Measurements from ENCODE around the gene IL3.

Gene IL3

GRCh38 chr5:132103332-132103951 is 43.0 kb downstream of the IL3 start:
- TF ChIP-seq, protein P1, sequence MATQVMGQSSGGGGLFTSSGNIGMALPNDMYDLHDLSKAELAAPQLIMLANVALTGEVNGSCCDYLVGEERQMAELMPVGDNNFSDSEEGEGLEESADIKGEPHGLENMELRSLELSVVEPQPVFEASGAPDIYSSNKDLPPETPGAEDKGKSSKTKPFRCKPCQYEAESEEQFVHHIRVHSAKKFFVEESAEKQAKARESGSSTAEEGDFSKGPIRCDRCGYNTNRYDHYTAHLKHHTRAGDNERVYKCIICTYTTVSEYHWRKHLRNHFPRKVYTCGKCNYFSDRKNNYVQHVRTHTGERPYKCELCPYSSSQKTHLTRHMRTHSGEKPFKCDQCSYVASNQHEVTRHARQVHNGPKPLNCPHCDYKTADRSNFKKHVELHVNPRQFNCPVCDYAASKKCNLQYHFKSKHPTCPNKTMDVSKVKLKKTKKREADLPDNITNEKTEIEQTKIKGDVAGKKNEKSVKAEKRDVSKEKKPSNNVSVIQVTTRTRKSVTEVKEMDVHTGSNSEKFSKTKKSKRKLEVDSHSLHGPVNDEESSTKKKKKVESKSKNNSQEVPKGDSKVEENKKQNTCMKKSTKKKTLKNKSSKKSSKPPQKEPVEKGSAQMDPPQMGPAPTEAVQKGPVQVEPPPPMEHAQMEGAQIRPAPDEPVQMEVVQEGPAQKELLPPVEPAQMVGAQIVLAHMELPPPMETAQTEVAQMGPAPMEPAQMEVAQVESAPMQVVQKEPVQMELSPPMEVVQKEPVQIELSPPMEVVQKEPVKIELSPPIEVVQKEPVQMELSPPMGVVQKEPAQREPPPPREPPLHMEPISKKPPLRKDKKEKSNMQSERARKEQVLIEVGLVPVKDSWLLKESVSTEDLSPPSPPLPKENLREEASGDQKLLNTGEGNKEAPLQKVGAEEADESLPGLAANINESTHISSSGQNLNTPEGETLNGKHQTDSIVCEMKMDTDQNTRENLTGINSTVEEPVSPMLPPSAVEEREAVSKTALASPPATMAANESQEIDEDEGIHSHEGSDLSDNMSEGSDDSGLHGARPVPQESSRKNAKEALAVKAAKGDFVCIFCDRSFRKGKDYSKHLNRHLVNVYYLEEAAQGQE (IDR thresholded peaks at IDR 0.05; ENCODE audit: insufficient replicate concordance, low read depth) = no peak
- peak; percentile 50; the same call in 1 of the 2 replicates for TF ChIP-seq SPI1 (IDR thresholded peaks at IDR 0.05; ENCODE audit: borderline replicate concordance, low read depth)
- H3K4me3 ChIP-seq (replicated peaks; ENCODE audit: insufficient read depth, low read length) = no peak overlapping the region
- H3K27ac ChIP-seq (replicated peaks) = no peak overlapping the region
- DNase-seq (ENCODE audit: low read depth in 1 of 2, low spot score in 1 of 2) = peak; percentile 25 to 37
- no peaks in the 10 kb centered on the region for H3K27me3 ChIP-seq (ENCODE audit: insufficient read depth, poor library complexity, severe bottlenecking)

GRCh38 chr5:132103969-132104391 is 43.5 kb downstream of the IL3 start:
- no peak overlapping the region for H3K4me3 ChIP-seq (replicated peaks; ENCODE audit: insufficient read depth, low read length)
- no peak overlapping the region for H3K27ac ChIP-seq (replicated peaks)
- no peak for TF ChIP-seq POLR2AphosphoS5 (IDR thresholded peaks at IDR 0.05; ENCODE audit: low read depth)
- TF ChIP-seq, protein P2, sequence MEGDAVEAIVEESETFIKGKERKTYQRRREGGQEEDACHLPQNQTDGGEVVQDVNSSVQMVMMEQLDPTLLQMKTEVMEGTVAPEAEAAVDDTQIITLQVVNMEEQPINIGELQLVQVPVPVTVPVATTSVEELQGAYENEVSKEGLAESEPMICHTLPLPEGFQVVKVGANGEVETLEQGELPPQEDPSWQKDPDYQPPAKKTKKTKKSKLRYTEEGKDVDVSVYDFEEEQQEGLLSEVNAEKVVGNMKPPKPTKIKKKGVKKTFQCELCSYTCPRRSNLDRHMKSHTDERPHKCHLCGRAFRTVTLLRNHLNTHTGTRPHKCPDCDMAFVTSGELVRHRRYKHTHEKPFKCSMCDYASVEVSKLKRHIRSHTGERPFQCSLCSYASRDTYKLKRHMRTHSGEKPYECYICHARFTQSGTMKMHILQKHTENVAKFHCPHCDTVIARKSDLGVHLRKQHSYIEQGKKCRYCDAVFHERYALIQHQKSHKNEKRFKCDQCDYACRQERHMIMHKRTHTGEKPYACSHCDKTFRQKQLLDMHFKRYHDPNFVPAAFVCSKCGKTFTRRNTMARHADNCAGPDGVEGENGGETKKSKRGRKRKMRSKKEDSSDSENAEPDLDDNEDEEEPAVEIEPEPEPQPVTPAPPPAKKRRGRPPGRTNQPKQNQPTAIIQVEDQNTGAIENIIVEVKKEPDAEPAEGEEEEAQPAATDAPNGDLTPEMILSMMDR (IDR thresholded peaks at IDR 0.05; ENCODE audit: insufficient read depth, low read length) = no peak
- TF ChIP-seq SPI1 (IDR thresholded peaks at IDR 0.05; ENCODE audit: borderline replicate concordance, low read depth) = no peak
- TF ChIP-seq, protein P1 (IDR thresholded peaks at IDR 0.05; ENCODE audit: insufficient replicate concordance, low read depth) = no peak
- TF ChIP-seq GABPA (IDR thresholded peaks at IDR 0.05; ENCODE audit: low read depth) = no peak

DNA sequence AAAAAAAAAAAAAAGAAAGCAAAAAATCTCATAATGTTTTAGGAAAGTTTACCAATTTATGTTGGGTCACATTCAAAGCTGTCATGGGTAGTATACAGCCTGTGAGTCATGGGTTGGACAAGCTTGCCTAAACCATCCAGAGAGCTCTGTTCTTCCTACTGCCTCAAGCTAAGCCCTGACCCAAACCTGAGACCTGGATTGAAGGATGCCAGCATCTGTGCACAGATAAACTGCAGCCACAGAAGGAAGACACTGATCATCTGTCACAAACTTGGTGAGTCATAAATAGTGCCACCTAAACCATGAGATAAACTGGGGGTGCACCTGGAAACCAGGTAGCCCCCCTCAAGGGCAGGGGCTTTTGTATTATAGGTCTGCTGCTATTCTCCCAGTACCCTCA is 44.1 kb downstream of the IL3 start:
- Histone ChIP-seq H3K4me3 (replicated peaks; ENCODE audit: insufficient read depth, low read length) (no peak overlapping the region), H3K27ac (replicated peaks) (no peak overlapping the region), H3K27me3 (ENCODE audit: insufficient read depth, poor library complexity, severe bottlenecking) (no peaks in the 10 kb centered on the region)
- TF ChIP-seq SPI1 (IDR thresholded peaks at IDR 0.05; ENCODE audit: borderline replicate concordance, low read depth) (no peak), GABPA (IDR thresholded peaks at IDR 0.05; ENCODE audit: low read depth) (no peak), POLR2AphosphoS5 (IDR thresholded peaks at IDR 0.05; ENCODE audit: low read depth) (no peak)
- TF ChIP-seq, protein P1 (IDR thresholded peaks at IDR 0.05; ENCODE audit: insufficient replicate concordance, low read depth) = no peak
- TF ChIP-seq, protein P2 (IDR thresholded peaks at IDR 0.05; ENCODE audit: insufficient read depth, low read length) = no peak
- DNase-seq (ENCODE audit: low read depth in 1 of 2, low spot score in 1 of 2) = no peak

More at GRCh38 chr5:132103969-132104391, 43.5 kb downstream of the IL3 start:
- DNase-seq (ENCODE audit: low read depth in 1 of 2, low spot score in 1 of 2) = no peak
- H3K27me3 ChIP-seq (ENCODE audit: insufficient read depth, poor library complexity, severe bottlenecking) = no peaks in the 10 kb centered on the region
